Suprapubic skin (tissue), 3 donors: Measurements from ENCODE around the gene MTURN.

ENCODE experiments used
- EP300 ChIP-seq: sonication (generic); formaldehyde crosslinking; IDR thresholded peaks from one replicate; pipeline ENCODE4 v1.6.1; 2017; ENCODE audit warnings: antibody characterized with exemption
- POLR2A ChIP-seq, 2 donors: fragments of 450-650 bp; IDR thresholded peaks; one replicate each; pipeline ENCODE4 v1.6.1; 2017; ENCODE audit warnings: antibody characterized with exemption in 2 of 2, mild to moderate bottlenecking in 2 of 2, moderate library complexity in 2 of 2
- TF ChIP-seq, protein P1 (sequence below), 2 donors: fragments of 200-600 bp in 1 of 2; fragments of 450-650 bp in 1 of 2; sonication (generic) in 1 of 2; IDR thresholded peaks; one replicate each; pipeline ENCODE4 v1.5.1; 2016 to 2019; ENCODE audit warnings: antibody characterized with exemption in 2 of 2, mild to moderate bottlenecking in 1 of 2, moderate library complexity in 1 of 2

GRCh38 chr7:30173058-30173897 is 38.5 kb downstream of the MTURN start:
- TF ChIP-seq, protein P1, sequence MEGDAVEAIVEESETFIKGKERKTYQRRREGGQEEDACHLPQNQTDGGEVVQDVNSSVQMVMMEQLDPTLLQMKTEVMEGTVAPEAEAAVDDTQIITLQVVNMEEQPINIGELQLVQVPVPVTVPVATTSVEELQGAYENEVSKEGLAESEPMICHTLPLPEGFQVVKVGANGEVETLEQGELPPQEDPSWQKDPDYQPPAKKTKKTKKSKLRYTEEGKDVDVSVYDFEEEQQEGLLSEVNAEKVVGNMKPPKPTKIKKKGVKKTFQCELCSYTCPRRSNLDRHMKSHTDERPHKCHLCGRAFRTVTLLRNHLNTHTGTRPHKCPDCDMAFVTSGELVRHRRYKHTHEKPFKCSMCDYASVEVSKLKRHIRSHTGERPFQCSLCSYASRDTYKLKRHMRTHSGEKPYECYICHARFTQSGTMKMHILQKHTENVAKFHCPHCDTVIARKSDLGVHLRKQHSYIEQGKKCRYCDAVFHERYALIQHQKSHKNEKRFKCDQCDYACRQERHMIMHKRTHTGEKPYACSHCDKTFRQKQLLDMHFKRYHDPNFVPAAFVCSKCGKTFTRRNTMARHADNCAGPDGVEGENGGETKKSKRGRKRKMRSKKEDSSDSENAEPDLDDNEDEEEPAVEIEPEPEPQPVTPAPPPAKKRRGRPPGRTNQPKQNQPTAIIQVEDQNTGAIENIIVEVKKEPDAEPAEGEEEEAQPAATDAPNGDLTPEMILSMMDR (IDR thresholded peaks at IDR 0.05), result no peak
- TF ChIP-seq POLR2A (IDR thresholded peaks at IDR 0.05) (no peak), EP300 (no peak)
